ENCODE measurements around the gene SUSD5.
"Not testable (repeated sequence)": the region's sequence is repeated elsewhere in the genome, so short reads cannot be mapped to it uniquely, and the experiment has no call there.

The SUSD5 gene

GRCh38 chr3:33217866-33218445, 654 bp downstream of the SUSD5 start:
- FAIRE-seq = no peak
- TF ChIP-seq POLR2A (IDR thresholded peaks at IDR 0.05; ENCODE audit: low read depth, low read length) = no peak
- DNase-seq (ENCODE audit: insufficient read length, low spot score) = no peak

DNA sequence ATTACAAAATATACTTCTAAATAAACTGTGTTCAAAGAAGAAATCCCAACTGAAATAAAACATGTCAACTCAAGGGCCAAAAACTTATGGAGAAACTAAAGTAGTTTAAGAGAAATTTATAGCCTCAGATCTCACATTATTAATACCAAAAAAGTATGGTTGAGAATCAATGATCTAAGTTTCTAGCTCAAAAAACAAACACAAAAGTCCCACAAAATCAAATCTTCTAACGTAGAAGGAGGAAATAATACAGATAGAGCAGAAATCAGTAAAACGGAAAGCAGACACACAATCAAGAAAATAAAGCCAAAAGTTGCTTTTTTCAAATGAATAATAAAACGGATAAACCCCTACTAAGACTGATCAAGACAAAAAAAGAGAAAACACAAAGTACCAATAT, 2.9 kb downstream of the SUSD5 start:
- no peak for TF ChIP-seq POLR2A (IDR thresholded peaks at IDR 0.05; ENCODE audit: low read depth, low read length)
- no peak for DNase-seq (ENCODE audit: insufficient read length, low spot score)
- no peak for FAIRE-seq

GRCh38 chr3:33212406-33212805, 6.2 kb downstream of the SUSD5 start:
- no peak for DNase-seq (ENCODE audit: insufficient read length, low spot score)
- no peak for TF ChIP-seq POLR2A (IDR thresholded peaks at IDR 0.05; ENCODE audit: low read depth, low read length)
- no peak for FAIRE-seq

- FAIRE-seq (peak; percentile 99), DNase-seq (ENCODE audit: insufficient read length, low spot score) (peak; percentile 53)
- no peak for TF ChIP-seq POLR2A (IDR thresholded peaks at IDR 0.05; ENCODE audit: low read depth, low read length)
Measured at GRCh38 chr3:33211444-33211843, 7.2 kb downstream of the SUSD5 start.

- no peak for DNase-seq (ENCODE audit: insufficient read length, low spot score)
- no peak for FAIRE-seq
- TF ChIP-seq POLR2A (IDR thresholded peaks at IDR 0.05; ENCODE audit: low read depth, low read length) = no peak
Measured at GRCh38 chr3:33209357-33209756, 9.3 kb downstream of the SUSD5 start.

DNA sequence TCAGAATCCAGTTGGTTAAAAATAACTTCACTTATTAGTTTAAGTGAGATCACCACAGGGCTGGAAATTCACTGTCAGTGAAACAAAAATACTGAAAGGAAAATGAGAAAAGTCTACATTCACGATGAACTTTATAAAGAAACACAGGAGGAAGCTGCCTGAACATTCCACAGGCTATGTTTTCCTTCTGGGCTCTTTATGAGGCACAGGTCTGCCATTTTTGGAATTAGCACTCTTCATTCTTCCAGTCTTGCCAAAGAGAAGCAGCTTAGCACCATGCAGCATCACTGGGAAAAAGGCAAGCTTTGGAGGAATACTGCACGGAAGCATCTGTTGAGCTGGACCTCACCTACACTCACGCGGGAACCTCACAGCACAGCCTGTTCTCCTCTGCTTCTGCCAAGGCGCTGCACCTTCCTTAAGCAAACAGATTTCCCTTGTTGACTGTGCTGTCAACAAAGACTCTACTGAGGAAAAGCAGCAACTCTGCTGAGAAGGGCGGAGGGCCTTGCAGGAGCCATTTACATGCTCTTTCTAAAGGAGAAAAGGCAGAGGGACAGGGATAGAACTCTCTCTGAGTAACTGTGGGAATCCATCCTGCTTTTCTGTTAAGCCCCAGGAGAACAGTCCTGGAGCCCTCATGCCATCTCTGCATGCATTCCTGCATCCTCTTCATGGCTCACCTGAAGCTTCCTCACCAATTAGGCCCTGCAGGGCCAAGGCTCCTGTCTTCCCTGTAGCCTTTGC, 15.7 kb downstream of the SUSD5 start:
- no peak for FAIRE-seq
- TF ChIP-seq POLR2A (IDR thresholded peaks at IDR 0.05; ENCODE audit: low read depth, low read length) = no peak
- no peak for DNase-seq (ENCODE audit: insufficient read length, low spot score)

DNA sequence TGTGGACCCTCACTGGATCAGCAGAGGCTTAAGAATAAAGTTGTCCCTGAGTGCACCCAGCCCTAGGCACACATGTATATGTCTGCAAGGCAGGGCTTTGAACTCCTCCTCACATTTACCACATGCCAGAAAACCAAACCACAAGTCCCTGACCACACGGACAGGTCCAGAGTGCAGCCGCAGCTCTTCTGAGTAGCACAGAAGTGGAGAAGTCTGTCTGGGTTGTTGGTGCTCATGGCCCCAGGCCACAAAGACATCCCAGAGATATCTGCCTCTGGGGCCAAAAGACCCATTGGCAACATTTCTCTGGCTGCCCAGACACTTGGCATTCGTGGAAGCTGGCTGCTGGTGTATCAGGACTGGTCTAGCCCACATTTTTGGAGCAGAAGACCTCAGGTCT, 17.4 kb downstream of the SUSD5 start:
- TF ChIP-seq POLR2A (IDR thresholded peaks at IDR 0.05; ENCODE audit: low read depth, low read length) = no peak
- DNase-seq (ENCODE audit: insufficient read length, low spot score) (no peak), FAIRE-seq (no peak)

GRCh38 chr3:33196538-33196937, 22.1 kb downstream of the SUSD5 start:
- TF ChIP-seq POLR2A (IDR thresholded peaks at IDR 0.05; ENCODE audit: low read depth, low read length) = no peak
- DNase-seq (ENCODE audit: insufficient read length, low spot score) (no peak), FAIRE-seq (no peak)

- FAIRE-seq (no peak), DNase-seq (ENCODE audit: insufficient read length, low spot score) (no peak)
- TF ChIP-seq POLR2A (IDR thresholded peaks at IDR 0.05; ENCODE audit: low read depth, low read length) = no peak
Measured at GRCh38 chr3:33194303-33194702, 24.3 kb downstream of the SUSD5 start.

DNA sequence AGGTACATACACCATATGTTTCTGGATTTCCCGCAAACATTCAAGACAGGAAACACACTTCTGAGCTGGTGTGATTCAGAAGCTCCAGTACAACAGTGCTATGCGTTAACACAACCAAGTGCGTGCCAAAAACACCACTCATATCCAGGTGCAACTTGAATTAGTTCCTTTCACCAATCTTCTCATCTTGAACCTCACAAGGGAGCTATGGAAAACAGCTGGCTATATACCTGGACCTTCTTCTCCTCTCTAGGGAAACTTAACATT, 31.3 kb downstream of the SUSD5 start:
- no peak for TF ChIP-seq POLR2A (IDR thresholded peaks at IDR 0.05; ENCODE audit: low read depth, low read length)
- no peak for FAIRE-seq
- DNase-seq (ENCODE audit: insufficient read length, low spot score) = no peak

- TF ChIP-seq POLR2A (IDR thresholded peaks at IDR 0.05; ENCODE audit: low read depth, low read length) = no peak
- DNase-seq (ENCODE audit: insufficient read length, low spot score) (peak; percentile 29), FAIRE-seq (peak; percentile 93)
Measured at GRCh38 chr3:33186524-33187367, 31.9 kb downstream of the SUSD5 start.

DNA sequence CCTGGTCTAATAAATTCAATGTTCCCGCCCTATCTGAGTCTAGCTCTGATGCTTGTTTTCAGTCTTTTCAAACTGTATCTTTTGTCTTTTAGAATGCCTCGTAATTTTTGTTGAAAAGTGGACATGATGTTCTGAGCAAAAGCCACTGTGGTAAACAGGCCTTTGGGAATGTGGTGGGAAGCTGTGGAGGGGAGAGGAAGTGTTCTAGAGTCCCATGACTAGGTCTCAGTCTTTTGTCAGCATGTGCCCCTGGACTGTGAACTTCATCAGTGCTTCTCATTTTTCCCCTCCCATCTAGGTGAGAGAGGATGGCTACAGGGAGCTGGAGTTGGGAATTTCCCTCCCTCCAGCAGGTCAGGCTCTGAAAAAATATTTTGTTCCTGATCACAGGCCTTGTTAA, 33.7 kb downstream of the SUSD5 start:
- FAIRE-seq = no peak
- TF ChIP-seq POLR2A (IDR thresholded peaks at IDR 0.05; ENCODE audit: low read depth, low read length) = no peak

DNA sequence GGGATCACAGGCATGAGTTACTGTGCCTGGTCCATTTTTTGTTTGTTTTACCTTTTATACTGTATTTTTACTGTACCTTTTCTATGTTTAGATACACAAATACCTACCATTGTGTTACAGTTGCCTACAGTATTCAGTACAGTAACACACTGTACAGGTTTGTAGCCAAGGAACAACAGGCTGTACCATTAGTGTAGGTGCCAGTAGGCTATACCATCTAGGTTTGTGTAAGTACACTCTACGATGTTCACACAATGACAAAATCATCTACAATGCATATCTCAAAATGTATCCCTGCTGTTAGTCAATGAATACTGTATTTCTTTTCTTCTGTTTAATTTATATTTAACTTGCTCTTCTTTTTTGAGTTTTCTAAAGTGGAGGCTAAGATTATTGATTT, 37.0 kb downstream of the SUSD5 start:
- not testable (repeated sequence) for FAIRE-seq

More for the DNA sequence above, 33.7 kb downstream of the SUSD5 start:
- no peak for DNase-seq (ENCODE audit: insufficient read length, low spot score)

DNA sequence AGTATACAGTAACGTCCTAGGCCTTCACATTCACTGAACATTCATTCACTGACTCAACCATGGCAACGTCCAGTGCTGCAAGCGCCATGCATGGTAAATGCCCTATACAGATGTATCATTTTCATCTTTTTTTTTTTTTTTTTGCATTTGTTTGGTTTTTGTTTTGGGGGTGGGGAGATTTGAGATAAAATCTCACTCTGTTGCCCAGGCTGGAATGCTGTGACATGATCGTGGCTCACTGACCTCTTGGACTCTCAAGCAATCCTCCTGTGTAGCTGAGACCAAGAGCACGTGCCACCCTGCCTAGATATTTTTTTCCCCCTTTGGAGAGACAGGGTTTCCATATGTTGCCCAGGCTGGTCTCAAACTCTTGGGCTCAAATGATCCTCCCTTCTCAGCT, 37.4 kb downstream of the SUSD5 start:
- TF ChIP-seq POLR2A (IDR thresholded peaks at IDR 0.05; ENCODE audit: low read depth, low read length) = no peak
- FAIRE-seq = no peak
- no peak for DNase-seq (ENCODE audit: insufficient read length, low spot score)

More for the DNA sequence above, 37.0 kb downstream of the SUSD5 start:
- DNase-seq (ENCODE audit: insufficient read length, low spot score) = not testable (repeated sequence)

- DNase-seq (ENCODE audit: insufficient read length, low spot score) (no peak), FAIRE-seq (no peak)
- TF ChIP-seq POLR2A (IDR thresholded peaks at IDR 0.05; ENCODE audit: low read depth, low read length) = no peak
Measured at GRCh38 chr3:33179132-33179531, 39.5 kb downstream of the SUSD5 start.
